Right forelimb (tissue), 1 donor: Measurements from ENCODE around the gene JAML.
A peak's percentile ranks its signal among the peaks of the same experiment; 100 is the strongest.

Experiments used
- DNase-seq: peaks from one replicate; pipeline ENCODE4 v3.0.0-alpha.2; 2018

The JAML gene

GRCh38 chr11:118224511-118225188 is at the start of gene JAML:
Gene JAML, minus strand, starts transcription at chr11:118225011. Its CDS starts 10,145 bp downstream, at chr11:118214866.
- DNase-seq, result no peak

- no peak for DNase-seq
Measured at GRCh38 chr11:118274186-118274585, 49.4 kb upstream of the JAML start.

GRCh38 chr11:118272001-118272400 is 47.2 kb upstream of the JAML start:
- no peak for DNase-seq

- no peak for DNase-seq
Measured at GRCh38 chr11:118267486-118267885, 42.7 kb upstream of the JAML start.

GRCh38 chr11:118265954-118266353 is 41.1 kb upstream of the JAML start:
- no peak for DNase-seq

GRCh38 chr11:118264569-118265465 is 40.0 kb upstream of the JAML start:
- DNase-seq, result no peak

- peak; percentile 59 for DNase-seq
Measured at GRCh38 chr11:118263695-118264568, 39.1 kb upstream of the JAML start, which contains the start of gene MPZL2. Gene MPZL2, minus strand, starts transcription at chr11:118264297. Its CDS starts 144 bp downstream, at chr11:118264153.

GRCh38 chr11:118263112-118263511 is 38.3 kb upstream of the JAML start:
- no peak for DNase-seq

- no peak for DNase-seq
Measured at GRCh38 chr11:118260353-118260752, 35.5 kb upstream of the JAML start.

- no peak for DNase-seq
Measured at GRCh38 chr11:118259138-118259537, 34.3 kb upstream of the JAML start.

GRCh38 chr11:118258410-118258809 is 33.6 kb upstream of the JAML start:
- DNase-seq, result no peak

- no peak for DNase-seq
Measured at GRCh38 chr11:118252688-118253087, 27.9 kb upstream of the JAML start.

GRCh38 chr11:118251858-118252652 is 27.2 kb upstream of the JAML start, which contains the start of gene MPZL3:
Gene MPZL3, minus strand, starts transcription at chr11:118252365. Its CDS starts 71 bp downstream, at chr11:118252294.
- peak; percentile 91 for DNase-seq

GRCh38 chr11:118247041-118247440 is 22.2 kb upstream of the JAML start:
- no peak for DNase-seq

- DNase-seq, result no peak
Measured at GRCh38 chr11:118245936-118246562, 21.2 kb upstream of the JAML start.

GRCh38 chr11:118243993-118244762 is 19.4 kb upstream of the JAML start:
- DNase-seq, result no peak

- no peak for DNase-seq
Measured at GRCh38 chr11:118243161-118243560, 18.4 kb upstream of the JAML start.

GRCh38 chr11:118241764-118242098 is 16.9 kb upstream of the JAML start:
- no peak for DNase-seq

GRCh38 chr11:118240999-118241763 is 16.4 kb upstream of the JAML start:
- DNase-seq, result no peak
